ENCODE results near the gene NR2F2. TPM values are rescaled to one million over a fixed set of nuclear protein-coding genes. Genes with fewer than 3 reads are reported as not detected.

NR2F2 gene
- polyA plus RNA-seq, 1 of the 3 experiments (the other 2 are of a cell fraction), result 3.9 TPM

DNA sequence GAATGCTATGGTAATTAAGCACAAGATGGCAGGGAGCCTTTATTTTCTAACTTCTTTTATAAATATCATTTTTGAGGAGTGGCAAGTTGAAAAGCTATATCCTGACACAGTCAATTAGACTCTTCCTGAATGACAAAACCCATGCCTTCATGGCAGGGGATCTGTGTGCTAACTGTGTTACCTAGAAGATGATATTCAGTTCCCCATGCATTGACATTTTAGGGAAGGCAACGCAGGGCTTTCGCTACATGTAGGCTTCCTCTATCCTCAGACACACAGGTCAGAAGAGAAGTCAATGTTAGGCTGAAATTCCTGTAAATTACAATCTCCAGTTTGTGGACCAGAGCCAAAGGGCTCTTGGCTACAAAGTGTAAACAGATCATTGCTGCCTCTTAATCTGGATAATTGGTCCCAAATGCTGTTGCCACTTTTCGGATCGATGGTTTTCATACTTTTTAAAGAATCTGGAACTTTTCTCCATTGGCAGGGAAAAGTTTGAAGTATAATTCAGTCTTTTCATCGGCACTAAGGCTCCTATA lies 22.6 kb upstream of the NR2F2 start:
- no peak overlapping the region for H2AFZ ChIP-seq (ENCODE audit: low read depth)
- no peaks in the 10 kb centered on the region for H3K36me3 ChIP-seq (replicated peaks in 1 of 2; ENCODE audit: control insufficient read depth in 1 of 2, insufficient read depth in 2 of 2, low read length in 1 of 2)
- H3K4me2 ChIP-seq, result no peak overlapping the region
- H3K4me1 ChIP-seq (ENCODE audit: control insufficient read depth in 1 of 2, insufficient read depth in 2 of 2, low read depth in 1 of 2, low read length in 1 of 2), result no peaks in the 10 kb centered on the region
- no peaks in the 10 kb centered on the region for H3F3A ChIP-seq (replicated peaks; ENCODE audit: insufficient read depth)
- POLR2A ChIA-PET, result no interaction called here
- H4K20me1 ChIP-seq (ENCODE audit: insufficient read depth), result no peaks in the 10 kb centered on the region
- H3K79me2 ChIP-seq (ENCODE audit: insufficient read depth), result no peaks in the 10 kb centered on the region
- no peak overlapping the region for H3K4me3 ChIP-seq (ENCODE audit: low read depth in 2 of 2, low read length in 1 of 2)
- TF ChIP-seq USF1 (IDR thresholded peaks at IDR 0.05; ENCODE audit: borderline replicate concordance, low read depth), result no peak
- no peak for TF ChIP-seq JUND (IDR thresholded peaks at IDR 0.05)
- TF ChIP-seq, protein P1, sequence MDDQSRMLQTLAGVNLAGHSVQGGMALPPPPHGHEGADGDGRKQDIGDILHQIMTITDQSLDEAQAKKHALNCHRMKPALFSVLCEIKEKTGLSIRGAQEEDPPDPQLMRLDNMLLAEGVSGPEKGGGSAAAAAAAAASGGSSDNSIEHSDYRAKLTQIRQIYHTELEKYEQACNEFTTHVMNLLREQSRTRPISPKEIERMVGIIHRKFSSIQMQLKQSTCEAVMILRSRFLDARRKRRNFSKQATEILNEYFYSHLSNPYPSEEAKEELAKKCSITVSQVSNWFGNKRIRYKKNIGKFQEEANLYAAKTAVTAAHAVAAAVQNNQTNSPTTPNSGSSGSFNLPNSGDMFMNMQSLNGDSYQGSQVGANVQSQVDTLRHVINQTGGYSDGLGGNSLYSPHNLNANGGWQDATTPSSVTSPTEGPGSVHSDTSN (IDR thresholded peaks at IDR 0.05), result no peak
- no peak for TF ChIP-seq REST (IDR thresholded peaks at IDR 0.05; ENCODE audit: low read depth, low read length)
- TF ChIP-seq SIN3A (IDR thresholded peaks at IDR 0.05; ENCODE audit: borderline replicate concordance, low read depth, low read length), result no peak
- WGBS (ENCODE audit: low lambda C conversion rate), result 17% methylated on average over 5 of the region's 5 CpGs
- H3K9me3 ChIP-seq, result no peaks in the 10 kb centered on the region
- H3K27ac ChIP-seq (ENCODE audit: low read depth in 2 of 2, low read length in 1 of 2), result no peak overlapping the region
- H3K9ac ChIP-seq, result no peak overlapping the region
- no peaks in the 10 kb centered on the region for H3K9me2 ChIP-seq
- CTCF ChIA-PET, result no interaction called here
- DNase-seq, result no peak
- H3K27me3 ChIP-seq (ENCODE audit: insufficient read depth), result no peaks in the 10 kb centered on the region

DNA sequence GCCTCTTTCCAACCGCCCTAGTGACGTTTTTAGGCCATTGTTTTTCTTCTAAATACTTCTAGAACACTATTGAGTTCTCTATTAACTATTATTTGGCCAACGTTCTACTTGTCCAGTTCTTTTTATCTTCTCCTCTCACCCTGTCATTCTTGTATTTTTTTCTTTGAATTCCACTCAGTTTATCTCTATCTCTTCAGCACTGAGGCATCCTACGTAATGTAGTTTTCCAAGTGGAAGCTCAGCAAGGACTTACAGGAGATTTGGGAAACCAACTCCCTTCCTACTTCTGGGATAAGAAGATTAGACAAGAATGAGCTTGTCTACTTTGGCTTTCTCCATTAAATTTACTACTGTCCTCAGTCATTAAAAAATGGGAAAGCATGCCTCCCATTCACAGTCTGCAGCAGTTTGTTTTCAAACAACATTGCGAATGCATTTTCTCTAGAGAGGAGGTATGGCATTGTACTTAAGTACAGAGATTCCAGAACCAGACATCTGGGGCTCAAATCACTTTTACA lies 21.3 kb upstream of the NR2F2 start:
- H3K9me3 ChIP-seq, result no peaks in the 10 kb centered on the region
- no peaks in the 10 kb centered on the region for H3K4me1 ChIP-seq (ENCODE audit: control insufficient read depth in 1 of 2, insufficient read depth in 2 of 2, low read depth in 1 of 2, low read length in 1 of 2)
- H3K27me3 ChIP-seq (ENCODE audit: insufficient read depth), result no peaks in the 10 kb centered on the region
- no peak overlapping the region for H3K4me3 ChIP-seq (ENCODE audit: low read depth in 2 of 2, low read length in 1 of 2)
- H3K27ac ChIP-seq (ENCODE audit: low read depth in 2 of 2, low read length in 1 of 2), result no peak overlapping the region
- no peaks in the 10 kb centered on the region for H3K79me2 ChIP-seq (ENCODE audit: insufficient read depth)
- H3K9ac ChIP-seq, result no peak overlapping the region
- ChIA-PET POLR2A (no interaction called here), CTCF (no interaction called here)
- no peaks in the 10 kb centered on the region for H3K9me2 ChIP-seq
- no peaks in the 10 kb centered on the region for H3F3A ChIP-seq (replicated peaks; ENCODE audit: insufficient read depth)
- H3K4me2 ChIP-seq, result no peak overlapping the region
- no peak for DNase-seq
- 22% methylated on average over 5 of the region's 5 CpGs for WGBS (ENCODE audit: low lambda C conversion rate)
- H2AFZ ChIP-seq (ENCODE audit: low read depth), result no peak overlapping the region
- no peaks in the 10 kb centered on the region for H3K36me3 ChIP-seq (replicated peaks in 1 of 2; ENCODE audit: control insufficient read depth in 1 of 2, insufficient read depth in 2 of 2, low read length in 1 of 2)
- H4K20me1 ChIP-seq (ENCODE audit: insufficient read depth), result no peaks in the 10 kb centered on the region
- TF ChIP-seq, protein P1 (IDR thresholded peaks at IDR 0.05), result no peak
- no peak for TF ChIP-seq ELF1 (IDR thresholded peaks at IDR 0.05)
- TF ChIP-seq USF1 (IDR thresholded peaks at IDR 0.05; ENCODE audit: borderline replicate concordance, low read depth), result no peak
- TF ChIP-seq RAD21 (IDR thresholded peaks at IDR 0.05; ENCODE audit: low read length), result no peak
- no peak for TF ChIP-seq MXI1 (IDR thresholded peaks at IDR 0.05; ENCODE audit: low read depth, low read length)
- TF ChIP-seq FOXM1 (IDR thresholded peaks at IDR 0.05; ENCODE audit: low read depth), result no peak
- TF ChIP-seq YY1 (IDR thresholded peaks at IDR 0.05; ENCODE audit: low read depth), result no peak
- TF ChIP-seq POLR2AphosphoS5 (IDR thresholded peaks at IDR 0.05; ENCODE audit: low read depth, low read length), result no peak
- no peak for TF ChIP-seq RFX5 (IDR thresholded peaks at IDR 0.05; ENCODE audit: low read length)
- TF ChIP-seq JUND (IDR thresholded peaks at IDR 0.05), result no peak
- no peak for TF ChIP-seq FOXJ3 (CRISPR knock-in tag; IDR thresholded peaks at IDR 0.05)
- no peak for TF ChIP-seq REST (IDR thresholded peaks at IDR 0.05; ENCODE audit: low read depth, low read length)
- no peak for TF ChIP-seq SMC3 (IDR thresholded peaks at IDR 0.05; ENCODE audit: low read depth, low read length)
- TF ChIP-seq TAF1 (IDR thresholded peaks at IDR 0.05; ENCODE audit: borderline replicate concordance, low read depth, low read length), result no peak
- TF ChIP-seq SIN3A (IDR thresholded peaks at IDR 0.05; ENCODE audit: borderline replicate concordance, low read depth, low read length), result no peak
